K562 (cell line): Measurements from ENCODE around the gene CROT. TPM values are rescaled to one million over a fixed set of nuclear protein-coding genes. Genes with fewer than 3 reads are reported as not detected.

Experiments
- CBX3 ChIP-seq, 2 experiments: IDR thresholded peaks; 1 replicate in 1 of 2; 2 replicates in 1 of 2; pipeline ENCODE4 v1.6.1; 2012; ENCODE audit warnings: inconsistent platforms in 2 of 2, low read length in 2 of 2, borderline replicate concordance in 1 of 2, control low read depth in 1 of 2
- DPF2 ChIP-seq: fragments of 450-650 bp; IDR thresholded peaks from 2 replicates; pipeline ENCODE4 v1.6.1; 2016
- HIVEP1 ChIP-seq: fragments of 250-450 bp; sonication (Bioruptor Pico); IDR thresholded peaks from 2 replicates; pipeline ENCODE4 v1.4.0; 2020; ENCODE audit warnings: mild to moderate bottlenecking
- ZC3H8 ChIP-seq: fragments of 450-650 bp; IDR thresholded peaks from 2 replicates; pipeline ENCODE4 v1.6.1; 2017
- ZNF589 ChIP-seq: fragments of 200-800 bp; sonication (Bioruptor generic); IDR thresholded peaks from 2 replicates; pipeline ENCODE4 v1.6.1; 2016; ENCODE audit warnings: low read depth, missing genetic modification characterization, missing compliant biosample characterization
- polyA plus RNA-seq, 8 experiments: library from polyadenylated mRNA; depleted of rRNA in 4 of 8; stranded (reverse) in 5 of 8; unstranded in 3 of 8; fragments of >200 nt; fragmentation: Nextera tagmentation in 2 of 8; fragmentation: Illumina TruSeq in 1 of 8; extraction: Ambion mirVana in 2 of 8; extraction: Trizol in 1 of 8; gene quantifications; 2 replicates each; pipeline versions ENCODE4 v1.2.1 to v1.2.3, GENCODE V29; 2011 to 2014; ENCODE audit warnings: inconsistent platforms in 1 of 8, missing spikeins in 1 of 8
- total RNA-seq, 7 experiments: library from RNA; depleted of rRNA in 6 of 7; stranded (reverse); fragments of >200 nt in 6 of 7; fragmentation: Illumina TruSeq in 2 of 7; extraction: Trizol in 2 of 7; gene quantifications; 2 replicates each; pipeline versions ENCODE4 v1.2.1 to v1.2.3, GENCODE V29; 2011 to 2021; ENCODE audit warnings: low replicate concordance in 1 of 7
- TF ChIP-seq, protein P1 (sequence below): fragments of 450-650 bp; IDR thresholded peaks from 2 replicates; pipeline ENCODE4 v1.6.1; 2017; ENCODE audit warnings: antibody characterized with exemption, mild to moderate bottlenecking
- TF ChIP-seq, protein P2 (sequence below): sonication (generic); formaldehyde crosslinking; IDR thresholded peaks from 2 replicates; pipeline ENCODE4 v1.8.1; 2023; ENCODE audit warnings: mild to moderate bottlenecking, missing genetic modification reagents
- TF ChIP-seq, protein P3 (sequence below), 2 experiments: fragments of 250-450 bp in 1 of 2; fragments of 450-650 bp in 1 of 2; sonication (Bioruptor Pico) in 1 of 2; IDR thresholded peaks; 2 replicates each; pipeline versions ENCODE4 v1.6.1 to v1.8.0; 2016 to 2021; ENCODE audit warnings: mild to moderate bottlenecking in 2 of 2, moderate library complexity in 2 of 2, missing compliant biosample characterization in 1 of 2, missing genetic modification characterization in 1 of 2
- TF ChIP-seq, protein P4 (sequence below): fragments of 250-450 bp; sonication (Bioruptor Pico); IDR thresholded peaks from 2 replicates; pipeline ENCODE4 v1.8.0; 2021; ENCODE audit warnings: moderate library complexity, mild to moderate bottlenecking, inconsistent platforms
- TF ChIP-seq, protein P5 (sequence below): fragments of 450-650 bp; IDR thresholded peaks from 2 replicates; pipeline ENCODE4 v1.6.1; 2016; ENCODE audit warnings: mild to moderate bottlenecking

Gene CROT
- total and polyA plus RNA-seq, 9 of the 15 experiments (the other 6 are each of a cell fraction or from before 2014, with no cell fraction given) = 2.5 to 8.1 (median 5.1) TPM

DNA sequence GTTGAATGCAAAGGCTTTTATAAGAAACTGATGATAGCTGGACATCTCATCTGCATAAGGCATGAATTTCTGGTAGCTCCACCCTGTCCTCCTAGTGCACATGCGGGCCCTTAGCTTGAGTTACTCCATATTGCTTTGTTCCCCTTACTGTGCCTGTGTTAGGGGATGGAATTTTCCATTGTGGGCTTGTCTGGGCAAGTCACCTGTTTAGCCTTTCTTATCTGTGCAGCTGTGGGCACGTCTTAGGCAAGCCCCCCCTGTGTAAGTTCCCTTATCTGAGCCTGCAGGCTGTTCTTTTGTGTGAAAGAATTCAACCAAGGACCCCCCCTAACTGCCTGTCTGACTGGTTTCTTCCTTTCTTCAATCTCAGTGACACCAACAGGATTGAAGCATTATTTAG lies 14.5 kb upstream of the CROT start (continued):
- TF ChIP-seq, protein P1, sequence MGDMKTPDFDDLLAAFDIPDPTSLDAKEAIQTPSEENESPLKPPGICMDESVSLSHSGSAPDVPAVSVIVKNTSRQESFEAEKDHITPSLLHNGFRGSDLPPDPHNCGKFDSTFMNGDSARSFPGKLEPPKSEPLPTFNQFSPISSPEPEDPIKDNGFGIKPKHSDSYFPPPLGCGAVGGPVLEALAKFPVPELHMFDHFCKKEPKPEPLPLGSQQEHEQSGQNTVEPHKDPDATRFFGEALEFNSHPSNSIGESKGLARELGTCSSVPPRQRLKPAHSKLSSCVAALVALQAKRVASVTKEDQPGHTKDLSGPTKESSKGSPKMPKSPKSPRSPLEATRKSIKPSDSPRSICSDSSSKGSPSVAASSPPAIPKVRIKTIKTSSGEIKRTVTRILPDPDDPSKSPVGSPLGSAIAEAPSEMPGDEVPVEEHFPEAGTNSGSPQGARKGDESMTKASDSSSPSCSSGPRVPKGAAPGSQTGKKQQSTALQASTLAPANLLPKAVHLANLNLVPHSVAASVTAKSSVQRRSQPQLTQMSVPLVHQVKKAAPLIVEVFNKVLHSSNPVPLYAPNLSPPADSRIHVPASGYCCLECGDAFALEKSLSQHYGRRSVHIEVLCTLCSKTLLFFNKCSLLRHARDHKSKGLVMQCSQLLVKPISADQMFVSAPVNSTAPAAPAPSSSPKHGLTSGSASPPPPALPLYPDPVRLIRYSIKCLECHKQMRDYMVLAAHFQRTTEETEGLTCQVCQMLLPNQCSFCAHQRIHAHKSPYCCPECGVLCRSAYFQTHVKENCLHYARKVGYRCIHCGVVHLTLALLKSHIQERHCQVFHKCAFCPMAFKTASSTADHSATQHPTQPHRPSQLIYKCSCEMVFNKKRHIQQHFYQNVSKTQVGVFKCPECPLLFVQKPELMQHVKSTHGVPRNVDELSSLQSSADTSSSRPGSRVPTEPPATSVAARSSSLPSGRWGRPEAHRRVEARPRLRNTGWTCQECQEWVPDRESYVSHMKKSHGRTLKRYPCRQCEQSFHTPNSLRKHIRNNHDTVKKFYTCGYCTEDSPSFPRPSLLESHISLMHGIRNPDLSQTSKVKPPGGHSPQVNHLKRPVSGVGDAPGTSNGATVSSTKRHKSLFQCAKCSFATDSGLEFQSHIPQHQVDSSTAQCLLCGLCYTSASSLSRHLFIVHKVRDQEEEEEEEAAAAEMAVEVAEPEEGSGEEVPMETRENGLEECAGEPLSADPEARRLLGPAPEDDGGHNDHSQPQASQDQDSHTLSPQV = peak; percentile 99
- TF ChIP-seq, protein P2, sequence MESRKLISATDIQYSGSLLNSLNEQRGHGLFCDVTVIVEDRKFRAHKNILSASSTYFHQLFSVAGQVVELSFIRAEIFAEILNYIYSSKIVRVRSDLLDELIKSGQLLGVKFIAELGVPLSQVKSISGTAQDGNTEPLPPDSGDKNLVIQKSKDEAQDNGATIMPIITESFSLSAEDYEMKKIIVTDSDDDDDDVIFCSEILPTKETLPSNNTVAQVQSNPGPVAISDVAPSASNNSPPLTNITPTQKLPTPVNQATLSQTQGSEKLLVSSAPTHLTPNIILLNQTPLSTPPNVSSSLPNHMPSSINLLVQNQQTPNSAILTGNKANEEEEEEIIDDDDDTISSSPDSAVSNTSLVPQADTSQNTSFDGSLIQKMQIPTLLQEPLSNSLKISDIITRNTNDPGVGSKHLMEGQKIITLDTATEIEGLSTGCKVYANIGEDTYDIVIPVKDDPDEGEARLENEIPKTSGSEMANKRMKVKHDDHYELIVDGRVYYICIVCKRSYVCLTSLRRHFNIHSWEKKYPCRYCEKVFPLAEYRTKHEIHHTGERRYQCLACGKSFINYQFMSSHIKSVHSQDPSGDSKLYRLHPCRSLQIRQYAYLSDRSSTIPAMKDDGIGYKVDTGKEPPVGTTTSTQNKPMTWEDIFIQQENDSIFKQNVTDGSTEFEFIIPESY (CRISPR knock-in tag) = no peak
- TF ChIP-seq, protein P3, sequence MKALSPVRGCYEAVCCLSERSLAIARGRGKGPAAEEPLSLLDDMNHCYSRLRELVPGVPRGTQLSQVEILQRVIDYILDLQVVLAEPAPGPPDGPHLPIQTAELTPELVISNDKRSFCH (CRISPR knock-in tag; IDR thresholded peaks at IDR 0.05) = peak; percentile 87
- TF ChIP-seq, protein P3 (tag; IDR thresholded peaks at IDR 0.05) = peak; percentile 77
- TF ChIP-seq HIVEP1 (CRISPR knock-in tag) = peak; percentile 96
- TF ChIP-seq ZC3H8 = no peak
- TF ChIP-seq, protein P4, sequence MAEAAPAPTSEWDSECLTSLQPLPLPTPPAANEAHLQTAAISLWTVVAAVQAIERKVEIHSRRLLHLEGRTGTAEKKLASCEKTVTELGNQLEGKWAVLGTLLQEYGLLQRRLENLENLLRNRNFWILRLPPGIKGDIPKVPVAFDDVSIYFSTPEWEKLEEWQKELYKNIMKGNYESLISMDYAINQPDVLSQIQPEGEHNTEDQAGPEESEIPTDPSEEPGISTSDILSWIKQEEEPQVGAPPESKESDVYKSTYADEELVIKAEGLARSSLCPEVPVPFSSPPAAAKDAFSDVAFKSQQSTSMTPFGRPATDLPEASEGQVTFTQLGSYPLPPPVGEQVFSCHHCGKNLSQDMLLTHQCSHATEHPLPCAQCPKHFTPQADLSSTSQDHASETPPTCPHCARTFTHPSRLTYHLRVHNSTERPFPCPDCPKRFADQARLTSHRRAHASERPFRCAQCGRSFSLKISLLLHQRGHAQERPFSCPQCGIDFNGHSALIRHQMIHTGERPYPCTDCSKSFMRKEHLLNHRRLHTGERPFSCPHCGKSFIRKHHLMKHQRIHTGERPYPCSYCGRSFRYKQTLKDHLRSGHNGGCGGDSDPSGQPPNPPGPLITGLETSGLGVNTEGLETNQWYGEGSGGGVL (CRISPR knock-in tag) = peak; percentile 89
- no peak; the same call in 1 of the 2 replicates for TF ChIP-seq ZNF589
- TF ChIP-seq CBX3 (IDR thresholded peaks at IDR 0.05; ENCODE audit: borderline replicate concordance in 1 of 2, low read length in 2 of 2) = peak in 1 of 2 experiments; percentile 55; a peak in 1 of 3 replicates
- TF ChIP-seq, protein P5, sequence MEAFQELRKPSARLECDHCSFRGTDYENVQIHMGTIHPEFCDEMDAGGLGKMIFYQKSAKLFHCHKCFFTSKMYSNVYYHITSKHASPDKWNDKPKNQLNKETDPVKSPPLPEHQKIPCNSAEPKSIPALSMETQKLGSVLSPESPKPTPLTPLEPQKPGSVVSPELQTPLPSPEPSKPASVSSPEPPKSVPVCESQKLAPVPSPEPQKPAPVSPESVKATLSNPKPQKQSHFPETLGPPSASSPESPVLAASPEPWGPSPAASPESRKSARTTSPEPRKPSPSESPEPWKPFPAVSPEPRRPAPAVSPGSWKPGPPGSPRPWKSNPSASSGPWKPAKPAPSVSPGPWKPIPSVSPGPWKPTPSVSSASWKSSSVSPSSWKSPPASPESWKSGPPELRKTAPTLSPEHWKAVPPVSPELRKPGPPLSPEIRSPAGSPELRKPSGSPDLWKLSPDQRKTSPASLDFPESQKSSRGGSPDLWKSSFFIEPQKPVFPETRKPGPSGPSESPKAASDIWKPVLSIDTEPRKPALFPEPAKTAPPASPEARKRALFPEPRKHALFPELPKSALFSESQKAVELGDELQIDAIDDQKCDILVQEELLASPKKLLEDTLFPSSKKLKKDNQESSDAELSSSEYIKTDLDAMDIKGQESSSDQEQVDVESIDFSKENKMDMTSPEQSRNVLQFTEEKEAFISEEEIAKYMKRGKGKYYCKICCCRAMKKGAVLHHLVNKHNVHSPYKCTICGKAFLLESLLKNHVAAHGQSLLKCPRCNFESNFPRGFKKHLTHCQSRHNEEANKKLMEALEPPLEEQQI = peak; percentile 89; the same call in 1 of the 2 replicates
- TF ChIP-seq DPF2 = peak; percentile 92
